ENCODE results near the gene SCYL3.

The SCYL3 gene

GRCh38 chr1:169858467-169858866 lies 35.2 kb downstream of the SCYL3 start:
- no peak overlapping the region for H3K4me3 ChIP-seq (ENCODE audit: low read length in 2 of 2)
- no peaks in the 10 kb centered on the region for H3K9me3 ChIP-seq (ENCODE audit: control insufficient read depth in 2 of 2, low read length in 2 of 2)
- H3K9ac ChIP-seq (ENCODE audit: low read depth in 1 of 2, low read length in 2 of 2) = no peak overlapping the region
- no peaks in the 10 kb centered on the region for H3K27me3 ChIP-seq (ENCODE audit: control insufficient read depth in 2 of 2, insufficient read depth in 2 of 2, low read length in 2 of 2)
- H3K27ac ChIP-seq (ENCODE audit: low read depth in 2 of 2, low read length in 2 of 2) = no peak overlapping the region
- H3K36me3 ChIP-seq (ENCODE audit: control insufficient read depth in 2 of 2, insufficient read depth in 2 of 2, low read length in 2 of 2) = peaks cover 71 to 75% of the 10 kb centered on the region in 2 donors
- H3K4me1 ChIP-seq (ENCODE audit: control insufficient read depth in 2 of 2, insufficient read depth in 2 of 2, low read length in 2 of 2) = no peaks in the 10 kb centered on the region

- H3K36me3 ChIP-seq (ENCODE audit: control insufficient read depth in 2 of 2, insufficient read depth in 2 of 2, low read length in 2 of 2) = peaks cover 51 to 53% of the 10 kb centered on the region in 2 donors
- H3K9ac ChIP-seq (ENCODE audit: low read depth in 1 of 2, low read length in 2 of 2) = no peak overlapping the region
- H3K27me3 ChIP-seq (ENCODE audit: control insufficient read depth in 2 of 2, insufficient read depth in 2 of 2, low read length in 2 of 2) = no peaks in the 10 kb centered on the region
- H3K4me3 ChIP-seq (ENCODE audit: low read length in 2 of 2) = no peak overlapping the region
- H3K9me3 ChIP-seq (ENCODE audit: control insufficient read depth in 2 of 2, low read length in 2 of 2) = no peaks in the 10 kb centered on the region
- H3K27ac ChIP-seq (ENCODE audit: low read depth in 2 of 2, low read length in 2 of 2) = no peak overlapping the region
- no peaks in the 10 kb centered on the region for H3K4me1 ChIP-seq (ENCODE audit: control insufficient read depth in 2 of 2, insufficient read depth in 2 of 2, low read length in 2 of 2)
These were observed 40.4 kb downstream of the SCYL3 start for GRCh38 chr1:169853341-169853740.

- no peak overlapping the region for H3K4me3 ChIP-seq (ENCODE audit: low read length in 2 of 2)
- no peaks in the 10 kb centered on the region for H3K9me3 ChIP-seq (ENCODE audit: control insufficient read depth in 2 of 2, low read length in 2 of 2)
- no peaks in the 10 kb centered on the region for H3K27me3 ChIP-seq (ENCODE audit: control insufficient read depth in 2 of 2, insufficient read depth in 2 of 2, low read length in 2 of 2)
- peaks cover 34 to 48% of the 10 kb centered on the region in 2 donors for H3K36me3 ChIP-seq (ENCODE audit: control insufficient read depth in 2 of 2, insufficient read depth in 2 of 2, low read length in 2 of 2)
- H3K4me1 ChIP-seq (ENCODE audit: control insufficient read depth in 2 of 2, insufficient read depth in 2 of 2, low read length in 2 of 2) = no peaks in the 10 kb centered on the region
- H3K9ac ChIP-seq (ENCODE audit: low read depth in 1 of 2, low read length in 2 of 2) = no peak overlapping the region
- no peak overlapping the region for H3K27ac ChIP-seq (ENCODE audit: low read depth in 2 of 2, low read length in 2 of 2)
These were observed 44.2 kb downstream of the SCYL3 start for GRCh38 chr1:169849346-169850022.

- Histone ChIP-seq H3K9me3 (ENCODE audit: control insufficient read depth in 2 of 2, low read length in 2 of 2) (no peaks in the 10 kb centered on the region), H3K36me3 (ENCODE audit: control insufficient read depth in 2 of 2, insufficient read depth in 2 of 2, low read length in 2 of 2) (peaks cover 24 to 44% of the 10 kb centered on the region in 2 donors), H3K27ac (ENCODE audit: low read depth in 2 of 2, low read length in 2 of 2) (no peak overlapping the region), H3K9ac (ENCODE audit: low read depth in 1 of 2, low read length in 2 of 2) (no peak overlapping the region), H3K27me3 (ENCODE audit: control insufficient read depth in 2 of 2, insufficient read depth in 2 of 2, low read length in 2 of 2) (no peaks in the 10 kb centered on the region), H3K4me1 (ENCODE audit: control insufficient read depth in 2 of 2, insufficient read depth in 2 of 2, low read length in 2 of 2) (no peaks in the 10 kb centered on the region), H3K4me3 (ENCODE audit: low read length in 2 of 2) (no peak overlapping the region)
These were observed 45.2 kb downstream of the SCYL3 start for GRCh38 chr1:169848456-169848855.

- no peak overlapping the region for H3K27ac ChIP-seq (ENCODE audit: low read depth in 2 of 2, low read length in 2 of 2)
- no peak overlapping the region for H3K4me3 ChIP-seq (ENCODE audit: low read length in 2 of 2)
- H3K9ac ChIP-seq (ENCODE audit: low read depth in 1 of 2, low read length in 2 of 2) = no peak overlapping the region
- peaks cover 18 to 34% of the 10 kb centered on the region in 2 donors for H3K36me3 ChIP-seq (ENCODE audit: control insufficient read depth in 2 of 2, insufficient read depth in 2 of 2, low read length in 2 of 2)
- no peaks in the 10 kb centered on the region for H3K27me3 ChIP-seq (ENCODE audit: control insufficient read depth in 2 of 2, insufficient read depth in 2 of 2, low read length in 2 of 2)
- H3K4me1 ChIP-seq (ENCODE audit: control insufficient read depth in 2 of 2, insufficient read depth in 2 of 2, low read length in 2 of 2) = no peaks in the 10 kb centered on the region
- H3K9me3 ChIP-seq (ENCODE audit: control insufficient read depth in 2 of 2, low read length in 2 of 2) = no peaks in the 10 kb centered on the region
These were observed 48.6 kb downstream of the SCYL3 start for GRCh38 chr1:169844941-169845608.

GRCh38 chr1:169838942-169839341 lies 54.8 kb downstream of the SCYL3 start:
- Histone ChIP-seq H3K9me3 (ENCODE audit: control insufficient read depth in 2 of 2, low read length in 2 of 2) (no peaks in the 10 kb centered on the region), H3K9ac (ENCODE audit: low read depth in 1 of 2, low read length in 2 of 2) (no peak overlapping the region), H3K4me3 (ENCODE audit: low read length in 2 of 2) (no peak overlapping the region), H3K36me3 (ENCODE audit: control insufficient read depth in 2 of 2, insufficient read depth in 2 of 2, low read length in 2 of 2) (peaks cover 10 to 19% of the 10 kb centered on the region in 2 donors), H3K4me1 (ENCODE audit: control insufficient read depth in 2 of 2, insufficient read depth in 2 of 2, low read length in 2 of 2) (no peaks in the 10 kb centered on the region), H3K27me3 (ENCODE audit: control insufficient read depth in 2 of 2, insufficient read depth in 2 of 2, low read length in 2 of 2) (no peaks in the 10 kb centered on the region), H3K27ac (ENCODE audit: low read depth in 2 of 2, low read length in 2 of 2) (no peak overlapping the region)

- no peak overlapping the region for H3K9ac ChIP-seq (ENCODE audit: low read depth in 1 of 2, low read length in 2 of 2)
- no peak overlapping the region for H3K4me3 ChIP-seq (ENCODE audit: low read length in 2 of 2)
- H3K36me3 ChIP-seq (ENCODE audit: control insufficient read depth in 2 of 2, insufficient read depth in 2 of 2, low read length in 2 of 2) = peaks cover 0 to 15% of the 10 kb centered on the region in 2 donors
- H3K27me3 ChIP-seq (ENCODE audit: control insufficient read depth in 2 of 2, insufficient read depth in 2 of 2, low read length in 2 of 2) = no peaks in the 10 kb centered on the region
- no peaks in the 10 kb centered on the region for H3K9me3 ChIP-seq (ENCODE audit: control insufficient read depth in 2 of 2, low read length in 2 of 2)
- H3K27ac ChIP-seq (ENCODE audit: low read depth in 2 of 2, low read length in 2 of 2) = no peak overlapping the region
- H3K4me1 ChIP-seq (ENCODE audit: control insufficient read depth in 2 of 2, insufficient read depth in 2 of 2, low read length in 2 of 2) = no peaks in the 10 kb centered on the region
These were observed 57.5 kb downstream of the SCYL3 start for GRCh38 chr1:169836198-169836597.

- Histone ChIP-seq H3K36me3 (ENCODE audit: control insufficient read depth in 2 of 2, insufficient read depth in 2 of 2, low read length in 2 of 2) (peaks cover 3 to 11% of the 10 kb centered on the region in 2 donors), H3K27me3 (ENCODE audit: control insufficient read depth in 2 of 2, insufficient read depth in 2 of 2, low read length in 2 of 2) (no peaks in the 10 kb centered on the region)
These were observed 58.0 kb downstream of the SCYL3 start for GRCh38 chr1:169835647-169836046.

GRCh38 chr1:169834869-169835268 lies 58.8 kb downstream of the SCYL3 start:
- H3K9me3 ChIP-seq (ENCODE audit: control insufficient read depth in 2 of 2, low read length in 2 of 2) = no peaks in the 10 kb centered on the region
- H3K27me3 ChIP-seq (ENCODE audit: control insufficient read depth in 2 of 2, insufficient read depth in 2 of 2, low read length in 2 of 2) = no peaks in the 10 kb centered on the region
- H3K4me3 ChIP-seq (ENCODE audit: low read length in 2 of 2) = no peak overlapping the region
- H3K4me1 ChIP-seq (ENCODE audit: control insufficient read depth in 2 of 2, insufficient read depth in 2 of 2, low read length in 2 of 2) = no peaks in the 10 kb centered on the region
- peaks cover 5 to 14% of the 10 kb centered on the region in 2 donors for H3K36me3 ChIP-seq (ENCODE audit: control insufficient read depth in 2 of 2, insufficient read depth in 2 of 2, low read length in 2 of 2)
- no peak overlapping the region for H3K9ac ChIP-seq (ENCODE audit: low read depth in 1 of 2, low read length in 2 of 2)
- no peak overlapping the region for H3K27ac ChIP-seq (ENCODE audit: low read depth in 2 of 2, low read length in 2 of 2)

More at GRCh38 chr1:169835647-169836046, 58.0 kb downstream of the SCYL3 start:
- H3K9ac ChIP-seq (ENCODE audit: low read depth in 1 of 2, low read length in 2 of 2) = no peak overlapping the region
- no peaks in the 10 kb centered on the region for H3K9me3 ChIP-seq (ENCODE audit: control insufficient read depth in 2 of 2, low read length in 2 of 2)
- H3K27ac ChIP-seq (ENCODE audit: low read depth in 2 of 2, low read length in 2 of 2) = no peak overlapping the region
- no peak overlapping the region for H3K4me3 ChIP-seq (ENCODE audit: low read length in 2 of 2)
- H3K4me1 ChIP-seq (ENCODE audit: control insufficient read depth in 2 of 2, insufficient read depth in 2 of 2, low read length in 2 of 2) = no peaks in the 10 kb centered on the region

GRCh38 chr1:169833179-169833901 lies 60.4 kb downstream of the SCYL3 start:
- Histone ChIP-seq H3K9me3 (ENCODE audit: control insufficient read depth in 2 of 2, low read length in 2 of 2) (no peaks in the 10 kb centered on the region), H3K4me1 (ENCODE audit: control insufficient read depth in 2 of 2, insufficient read depth in 2 of 2, low read length in 2 of 2) (no peaks in the 10 kb centered on the region), H3K27ac (ENCODE audit: low read depth in 2 of 2, low read length in 2 of 2) (no peak overlapping the region), H3K4me3 (ENCODE audit: low read length in 2 of 2) (no peak overlapping the region), H3K36me3 (ENCODE audit: control insufficient read depth in 2 of 2, insufficient read depth in 2 of 2, low read length in 2 of 2) (peaks cover 5 to 20% of the 10 kb centered on the region in 2 donors), H3K27me3 (ENCODE audit: control insufficient read depth in 2 of 2, insufficient read depth in 2 of 2, low read length in 2 of 2) (no peaks in the 10 kb centered on the region), H3K9ac (ENCODE audit: low read depth in 1 of 2, low read length in 2 of 2) (no peak overlapping the region)
